Uterus (tissue), 4 donors: ENCODE results near the gene IQGAP1. TPM values are rescaled to one million over a fixed set of nuclear protein-coding genes. Genes with fewer than 3 reads are reported as not detected.

Experiments used
- DNase-seq, 2 donors: peaks; one replicate each; pipeline ENCODE4 v3.0.0-alpha.2; 2019 to 2020
- H3K27ac ChIP-seq, 2 donors: fragments of 200-600 bp; sonication (generic); 1 replicate in 1 of 2; 2 replicates in 1 of 2; pipeline ENCODE4 v1.5.1; 2016 to 2018
- H3K27me3 ChIP-seq, 2 donors: fragments of 200-600 bp; sonication (generic); one replicate each; pipeline ENCODE4 v1.5.1; 2018 to 2019; ENCODE audit warnings: control low read depth in 1 of 2
- H3K36me3 ChIP-seq, 2 donors: fragments of 200-600 bp; sonication (generic); one replicate each; pipeline ENCODE4 v1.5.1; 2019; ENCODE audit warnings: control low read depth in 1 of 2
- H3K4me1 ChIP-seq, 2 donors: fragments of 200-600 bp; sonication (generic); one replicate each; pipeline ENCODE4 v1.5.1; 2018 to 2019; ENCODE audit warnings: control low read depth in 1 of 2
- H3K4me3 ChIP-seq, 2 donors: fragments of 200-600 bp; sonication (generic); 1 replicate in 1 of 2; 2 replicates in 1 of 2; pipeline ENCODE4 v1.5.1; 2018 to 2019; ENCODE audit warnings: mild to moderate bottlenecking in 1 of 2
- H3K9me3 ChIP-seq, 2 donors: fragments of 200-600 bp; sonication (generic); one replicate each; pipeline ENCODE4 v1.5.1; 2019; ENCODE audit warnings: control low read depth in 1 of 2
- CTCF ChIP-seq, 4 experiments: fragments of 200-600 bp in 2 of 4; fragments of 450-650 bp in 2 of 4; sonication (generic) in 2 of 4; IDR thresholded peaks; one replicate each; pipeline ENCODE4 v1.5.1; 2016 to 2019; ENCODE audit warnings: antibody characterized with exemption in 4 of 4, mild to moderate bottlenecking in 2 of 4, moderate library complexity in 1 of 4
- POLR2A ChIP-seq, 2 donors: fragments of 450-650 bp; IDR thresholded peaks; one replicate each; pipeline ENCODE4 v1.6.1; 2016; ENCODE audit warnings: antibody characterized with exemption in 2 of 2, mild to moderate bottlenecking in 1 of 2, moderate library complexity in 1 of 2
- intact Hi-C: fragments of 100-400 bp; cut with DNase I; formaldehyde crosslinking; loops from one replicate; pipeline ENCODE4 v1.15.1; 2023; ENCODE audit warnings: low total_unique reads
- total RNA-seq, 4 donors: library from RNA; depleted of rRNA in 3 of 4; stranded (reverse); fragments of >200 nt in 3 of 4; gene quantifications; one replicate each; pipeline versions ENCODE4 v1.1.0 to v1.2.4, GENCODE V29; 2014 to 2023
- donor health status: DM: yes; HTN: yes; CAD: no.

Gene IQGAP1
- total RNA-seq, 4 donors from 2014 or later, result 195 to 777 (median 290) TPM

- no peak overlapping the region for H3K4me3 ChIP-seq
- no peak for DNase-seq
- H3K27ac ChIP-seq, result peak overlapping the region; percentile 31 to 36
- no peaks in the 10 kb centered on the region for H3K4me1 ChIP-seq
- intact Hi-C loops, result no loop called here
- H3K9me3 ChIP-seq, result no peaks in the 10 kb centered on the region
- TF ChIP-seq CTCF (IDR thresholded peaks at IDR 0.05), result no peak
- no peak for TF ChIP-seq POLR2A (IDR thresholded peaks at IDR 0.05)
- no peaks in the 10 kb centered on the region for H3K36me3 ChIP-seq
- no peaks in the 10 kb centered on the region for H3K27me3 ChIP-seq
Observed at GRCh38 chr15:90469723-90470122, 81.7 kb downstream of the IQGAP1 start.

DNA sequence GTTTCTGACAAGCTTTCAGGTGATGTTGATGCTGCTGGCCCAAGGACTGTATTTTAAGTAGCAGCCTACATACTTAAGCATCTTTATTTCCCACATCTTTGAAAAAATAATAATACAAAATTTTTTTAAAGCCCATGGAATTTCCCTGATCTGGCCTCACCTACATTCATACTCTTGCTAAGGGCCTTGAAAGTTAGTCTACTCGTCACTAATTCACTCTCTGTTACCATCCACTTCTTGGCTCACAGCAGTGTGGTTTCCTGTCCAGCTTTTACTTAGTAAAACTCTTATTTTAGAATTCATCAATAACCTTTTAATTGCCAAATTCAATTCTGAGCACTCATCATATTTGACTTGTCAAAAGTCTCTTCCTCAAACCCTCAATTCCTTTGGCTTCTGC is 82.4 kb downstream of the IQGAP1 start:
- no peaks in the 10 kb centered on the region for H3K4me1 ChIP-seq
- intact Hi-C loops, result no loop called here
- H3K27ac ChIP-seq, result peak overlapping the region; percentile 31 to 36
- H3K4me3 ChIP-seq, result no peak overlapping the region
- DNase-seq, result no peak
- no peaks in the 10 kb centered on the region for H3K27me3 ChIP-seq
- H3K9me3 ChIP-seq, result no peaks in the 10 kb centered on the region
- no peaks in the 10 kb centered on the region for H3K36me3 ChIP-seq
- TF ChIP-seq CTCF (IDR thresholded peaks at IDR 0.05) (no peak), POLR2A (IDR thresholded peaks at IDR 0.05) (no peak)

- Histone ChIP-seq H3K27me3 (no peaks in the 10 kb centered on the region), H3K4me1 (no peaks in the 10 kb centered on the region), H3K4me3 (no peak overlapping the region), H3K36me3 (no peaks in the 10 kb centered on the region), H3K9me3 (no peaks in the 10 kb centered on the region), H3K27ac (peak overlapping the region in 1 of 2 donors; percentile 36)
- intact Hi-C loops, result no loop called here
- DNase-seq, result no peak
- no peak for TF ChIP-seq CTCF (IDR thresholded peaks at IDR 0.05)
- no peak for TF ChIP-seq POLR2A (IDR thresholded peaks at IDR 0.05)
Observed at GRCh38 chr15:90471126-90471525, 83.1 kb downstream of the IQGAP1 start.

GRCh38 chr15:90471769-90472168 is 83.7 kb downstream of the IQGAP1 start:
- H3K27ac ChIP-seq, result no peak overlapping the region
- H3K27me3 ChIP-seq, result no peaks in the 10 kb centered on the region
- intact Hi-C loops, result no loop called here
- no peak for TF ChIP-seq POLR2A (IDR thresholded peaks at IDR 0.05)
- TF ChIP-seq CTCF (IDR thresholded peaks at IDR 0.05), result no peak
- no peaks in the 10 kb centered on the region for H3K4me1 ChIP-seq
- no peaks in the 10 kb centered on the region for H3K9me3 ChIP-seq
- no peak for DNase-seq
- H3K36me3 ChIP-seq, result no peaks in the 10 kb centered on the region
- H3K4me3 ChIP-seq, result no peak overlapping the region

- no peaks in the 10 kb centered on the region for H3K36me3 ChIP-seq
- intact Hi-C loops, result no loop called here
Observed at GRCh38 chr15:90478846-90479481, 90.9 kb downstream of the IQGAP1 start.

More at GRCh38 chr15:90478846-90479481, 90.9 kb downstream of the IQGAP1 start:
- Histone ChIP-seq H3K27ac (peak overlapping the region in 1 of 2 donors; percentile 30), H3K4me3 (no peak overlapping the region), H3K27me3 (no peaks in the 10 kb centered on the region), H3K4me1 (no peaks in the 10 kb centered on the region), H3K9me3 (no peaks in the 10 kb centered on the region)
- no peak for DNase-seq
- TF ChIP-seq POLR2A (IDR thresholded peaks at IDR 0.05) (no peak), CTCF (IDR thresholded peaks at IDR 0.05) (no peak)
